ENCODE measurements around the gene APBB1IP. TPM values are rescaled to one million over a fixed set of nuclear protein-coding genes. Genes with fewer than 3 reads are reported as not detected.
A peak's percentile ranks its signal among the peaks of the same experiment; 100 is the strongest.
"Not testable (repeated sequence)": the region's sequence is repeated elsewhere in the genome, so short reads cannot be mapped to it uniquely, and the experiment has no call there.

Gene APBB1IP
- total RNA-seq, 3 donors from 2014 or later = 2.9 to 8.4 (median 8.1) TPM

DNA sequence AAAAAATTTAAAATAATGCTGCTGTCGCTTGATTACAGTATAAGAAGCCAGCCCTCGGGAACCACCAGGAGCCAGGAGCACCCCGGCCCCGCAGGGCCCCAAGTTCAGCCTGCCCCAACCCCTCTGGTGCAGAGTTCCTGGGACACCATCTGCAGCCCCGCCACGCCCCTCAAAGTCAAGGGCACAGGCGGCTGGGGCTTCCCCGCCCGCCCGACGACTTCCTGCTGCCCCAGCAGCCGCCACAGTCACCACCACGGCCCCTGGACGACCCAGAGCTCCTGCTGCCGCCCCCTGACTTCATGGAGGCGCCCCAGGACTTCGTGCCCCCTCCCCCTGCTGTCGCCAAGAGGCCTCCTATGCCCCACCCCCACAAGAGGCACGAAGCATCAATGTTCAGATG is 155.8 kb downstream of the APBB1IP start:
- Histone ChIP-seq H3K4me1 (ENCODE audit: low read depth) (no peaks in the 10 kb centered on the region), H3K36me3 (ENCODE audit: low read depth) (no peaks in the 10 kb centered on the region), H3K4me3 (no peak overlapping the region), H3K9me3 (no peaks in the 10 kb centered on the region)
- DNase-seq (peak in 2 of 3 donors; percentile 6 to 48), ATAC-seq (peak; percentile 50)
- intact Hi-C loops (cut with DNase I, micrococcal nuclease) = no loop called here
- TF ChIP-seq, protein P1, sequence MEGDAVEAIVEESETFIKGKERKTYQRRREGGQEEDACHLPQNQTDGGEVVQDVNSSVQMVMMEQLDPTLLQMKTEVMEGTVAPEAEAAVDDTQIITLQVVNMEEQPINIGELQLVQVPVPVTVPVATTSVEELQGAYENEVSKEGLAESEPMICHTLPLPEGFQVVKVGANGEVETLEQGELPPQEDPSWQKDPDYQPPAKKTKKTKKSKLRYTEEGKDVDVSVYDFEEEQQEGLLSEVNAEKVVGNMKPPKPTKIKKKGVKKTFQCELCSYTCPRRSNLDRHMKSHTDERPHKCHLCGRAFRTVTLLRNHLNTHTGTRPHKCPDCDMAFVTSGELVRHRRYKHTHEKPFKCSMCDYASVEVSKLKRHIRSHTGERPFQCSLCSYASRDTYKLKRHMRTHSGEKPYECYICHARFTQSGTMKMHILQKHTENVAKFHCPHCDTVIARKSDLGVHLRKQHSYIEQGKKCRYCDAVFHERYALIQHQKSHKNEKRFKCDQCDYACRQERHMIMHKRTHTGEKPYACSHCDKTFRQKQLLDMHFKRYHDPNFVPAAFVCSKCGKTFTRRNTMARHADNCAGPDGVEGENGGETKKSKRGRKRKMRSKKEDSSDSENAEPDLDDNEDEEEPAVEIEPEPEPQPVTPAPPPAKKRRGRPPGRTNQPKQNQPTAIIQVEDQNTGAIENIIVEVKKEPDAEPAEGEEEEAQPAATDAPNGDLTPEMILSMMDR (IDR thresholded peaks at IDR 0.05) = no peak

DNA sequence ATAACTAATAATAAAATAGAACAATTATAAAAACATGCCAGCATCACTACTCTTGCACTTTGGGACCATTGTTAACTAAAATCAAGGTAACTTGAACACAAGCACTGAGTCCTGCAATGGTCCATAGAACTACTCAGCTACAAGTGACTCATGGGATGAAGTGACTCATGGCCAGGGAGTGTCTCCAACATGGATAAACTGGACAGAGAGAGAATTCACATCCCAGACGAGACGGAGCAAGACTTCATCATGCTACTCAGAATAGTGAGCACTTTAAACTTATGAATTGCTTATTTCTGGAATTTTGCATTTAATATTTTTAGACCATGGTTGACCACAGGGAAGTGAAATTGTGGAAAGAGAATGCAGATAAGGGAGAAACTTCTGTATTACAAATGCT is 165.1 kb downstream of the APBB1IP start:
- H3K9me3 ChIP-seq; H3K36me3 ChIP-seq (ENCODE audit: low read depth); H3K4me1 ChIP-seq (ENCODE audit: low read depth); DNase-seq; H3K4me3 ChIP-seq; intact Hi-C loops (cut with DNase I, micrococcal nuclease): not testable (repeated sequence)
- ATAC-seq = peak; percentile 82

DNA sequence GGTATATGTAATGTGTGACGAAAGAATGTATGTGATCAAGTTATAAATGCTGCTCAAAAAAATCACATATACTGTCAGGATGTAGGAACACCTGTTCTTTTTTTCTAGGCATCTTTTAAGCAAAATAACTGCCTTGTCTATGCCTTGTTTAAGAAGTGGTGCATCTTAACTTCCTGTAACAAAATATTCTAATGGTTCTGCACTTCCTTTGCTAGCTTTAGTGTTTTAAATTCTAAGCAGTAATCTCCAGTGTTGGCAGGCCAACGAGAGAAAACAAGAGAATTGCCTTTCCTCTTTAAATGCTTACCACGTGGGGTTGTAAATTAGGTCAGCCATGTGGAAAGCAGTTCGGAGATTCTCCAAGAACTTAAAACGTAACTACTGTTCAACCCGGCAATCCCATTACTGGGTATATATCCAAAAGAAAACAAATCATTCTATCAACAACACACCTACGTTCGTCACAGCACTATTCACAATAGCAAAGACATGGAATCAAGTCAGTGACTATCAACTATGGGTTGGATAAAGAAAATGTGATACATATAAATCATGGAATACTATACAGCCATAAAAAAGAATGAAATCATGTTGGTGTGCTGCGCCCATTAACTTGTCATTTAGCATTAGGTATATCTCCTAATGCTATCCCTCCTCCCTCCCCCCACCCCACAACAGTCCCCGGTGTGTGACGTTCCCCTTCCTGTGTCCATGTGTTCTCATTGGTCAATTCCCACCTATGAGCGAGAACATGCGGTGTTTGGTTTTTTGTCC is 166.4 kb downstream of the APBB1IP start:
- DNase-seq; H3K36me3 ChIP-seq (ENCODE audit: low read depth); H3K9me3 ChIP-seq; H3K4me3 ChIP-seq; intact Hi-C loops (cut with DNase I, micrococcal nuclease); H3K4me1 ChIP-seq (ENCODE audit: low read depth); ATAC-seq: not testable (repeated sequence)

DNA sequence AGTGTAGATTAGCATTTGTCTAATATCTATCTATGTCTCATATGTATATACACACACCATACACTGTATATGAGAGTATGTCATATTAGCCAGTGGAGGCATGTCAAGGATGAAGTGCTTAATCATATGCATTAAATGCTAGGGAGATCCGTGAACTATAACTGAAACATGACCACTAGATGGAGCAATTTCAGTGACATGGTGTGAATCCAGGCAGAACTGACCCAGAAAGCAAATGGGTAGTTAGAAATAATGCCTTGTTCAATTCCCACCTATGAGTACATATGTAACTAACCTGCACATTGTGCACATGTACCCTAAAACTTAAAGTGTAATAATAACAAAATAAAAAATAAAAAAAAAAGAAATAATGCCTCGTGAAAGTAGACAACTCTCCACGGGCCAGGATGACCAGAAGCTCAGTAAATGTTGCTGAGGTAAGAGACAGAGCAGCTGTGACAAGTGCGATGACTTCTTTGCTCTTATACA is 168.3 kb downstream of the APBB1IP start:
- peak; percentile 68 for ATAC-seq

DNA sequence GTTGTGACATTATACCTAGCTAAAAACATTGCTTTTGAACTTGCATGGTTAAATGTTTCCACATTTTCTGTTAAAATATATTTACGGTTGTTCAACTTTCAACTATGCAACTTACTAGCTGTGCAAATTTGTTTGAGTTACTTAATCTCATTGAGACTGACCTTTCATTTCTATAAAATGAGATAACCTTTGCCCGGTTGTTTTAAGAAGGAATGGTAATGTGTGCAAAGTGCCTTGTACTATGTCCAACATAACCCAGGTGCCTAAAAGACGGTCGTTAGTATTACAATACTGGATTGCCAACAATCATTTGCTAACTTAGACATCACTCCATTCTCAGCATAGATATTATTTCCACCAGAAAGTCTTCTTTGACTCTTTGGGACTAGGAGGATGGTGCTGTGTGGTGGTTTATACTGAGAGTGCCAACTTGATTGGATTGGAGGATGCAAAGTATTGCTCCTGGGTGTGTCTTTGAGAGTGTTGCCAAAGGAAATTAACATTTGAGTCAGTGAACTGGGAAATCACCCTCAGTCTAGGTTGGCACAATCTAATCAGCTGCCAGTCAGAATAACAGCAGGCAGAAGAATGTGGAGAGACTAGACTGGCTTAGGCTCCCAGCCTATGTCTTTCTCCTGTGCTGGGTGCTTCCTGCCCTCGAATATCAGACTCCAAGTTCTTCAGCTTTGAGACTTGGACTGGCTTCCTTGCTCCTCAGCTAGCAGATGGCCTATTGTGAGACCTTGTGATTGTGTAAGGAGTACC is 174.2 kb downstream of the APBB1IP start:
- Histone ChIP-seq H3K4me3 (no peak overlapping the region), H3K9me3 (no peaks in the 10 kb centered on the region), H3K36me3 (ENCODE audit: low read depth) (no peaks in the 10 kb centered on the region), H3K4me1 (ENCODE audit: low read depth) (no peaks in the 10 kb centered on the region)
- intact Hi-C loops (cut with DNase I, micrococcal nuclease) = no loop called here
- peak; percentile 96 for ATAC-seq
- TF ChIP-seq, protein P1 (IDR thresholded peaks at IDR 0.05) = no peak
- peak in 1 of 3 donors; percentile 66 for DNase-seq

More for the DNA sequence above, 168.3 kb downstream of the APBB1IP start:
- H3K4me3 ChIP-seq; H3K4me1 ChIP-seq (ENCODE audit: low read depth); H3K36me3 ChIP-seq (ENCODE audit: low read depth); intact Hi-C loops (cut with DNase I, micrococcal nuclease); H3K9me3 ChIP-seq: not testable (repeated sequence)
- peak in 1 of 3 donors; percentile 6 for DNase-seq

Other genes starting within 250 kb of the APBB1IP start
- not detected for gene GAD2, start 221.6 kb upstream of the APBB1IP start, total RNA-seq

Measured in mucosa of descending colon (tissue), 3 donors.